ENCODE measurements around the gene GNAI1. TPM values are rescaled to one million over a fixed set of nuclear protein-coding genes. Genes with fewer than 3 reads are reported as not detected.

Gene GNAI1
- total and polyA plus RNA-seq, 2 of the 13 experiments (the other 11 are each of a cell fraction or from before 2014, with no cell fraction given) = 3.5 to 5.7 TPM

- Histone ChIP-seq H3K9me3 (ENCODE audit: low read length) (no peaks in the 10 kb centered on the region), H3K4me2 (ENCODE audit: low read depth, low read length) (no peak overlapping the region), H4K20me1 (ENCODE audit: insufficient read depth, low read length) (no peaks in the 10 kb centered on the region), H3K27ac (ENCODE audit: extremely low read length, insufficient read depth, low read length) (no peak overlapping the region), H3K27me3 (ENCODE audit: control insufficient read depth in 1 of 2, insufficient read depth in 2 of 2, low read length in 2 of 2) (no peaks in the 10 kb centered on the region), H3K4me3 (replicated peaks in 1 of 3; ENCODE audit: insufficient read depth in 1 of 3, low read depth in 2 of 3, low read length in 3 of 3) (no peak overlapping the region), H3K4me1 (ENCODE audit: insufficient read depth, low read length) (peaks cover 25% of the 10 kb centered on the region), H2AFZ (ENCODE audit: low read length) (no peak overlapping the region), H3K79me2 (ENCODE audit: insufficient read depth, low read length) (no peaks in the 10 kb centered on the region), H3K9ac (ENCODE audit: insufficient read depth, low read depth, low read length) (no peak overlapping the region), H3K36me3 (replicated peaks in 1 of 2; ENCODE audit: control insufficient read depth in 1 of 2, insufficient read depth in 2 of 2, low read length in 2 of 2) (peaks cover 0 to 6% of the 10 kb centered on the region in 2 experiments; a peak in 1 of 5 replicates)
- DNase-seq (ENCODE audit: low spot score) (no peak), FAIRE-seq (no peak), ATAC-seq (no peak)
- intact Hi-C loops (cut with micrococcal nuclease; ENCODE audit: unreplicated experiment) (loop anchor here (1.0 kb wide), 1 partner anchor 42 kb away; no protein-coding TSS in a partner anchor), in situ Hi-C loops (cut with HindIII; ENCODE audit: extremely low pct_ligation_motif_present, low pct_unique_long_range_greater_than_20kb) (no loop called here)
- POLR2A ChIA-PET = no interaction called here
- 97% methylated on average over 1 of the region's 1 CpG for WGBS (ENCODE audit: low lambda C conversion rate)
- CTCF ChIA-PET (ENCODE audit: low intra/inter-chr PET ratio, low total read pairs) = no interaction called here
- no TSS peak for BruUV-seq (replicated peaks)
- TF ChIP-seq HNF1A (IDR thresholded peaks at IDR 0.05; ENCODE audit: low read depth) (no peak), HNF1A (CRISPR knock-in tag; IDR thresholded peaks at IDR 0.05; ENCODE audit: borderline replicate concordance) (no peak), ZSCAN29 (CRISPR knock-in tag; conservative IDR thresholded peaks at IDR 0.05) (no peak), REPIN1 (CRISPR knock-in tag; IDR thresholded peaks at IDR 0.05; ENCODE audit: borderline replicate concordance, low read depth) (no peak), THAP11 (CRISPR knock-in tag; IDR thresholded peaks at IDR 0.05) (no peak), SMARCC2 (IDR thresholded peaks at IDR 0.05) (no peak), MAFF (IDR thresholded peaks at IDR 0.05; ENCODE audit: low read depth, low read length) (no peak), ZNF232 (CRISPR knock-in tag; IDR thresholded peaks at IDR 0.05; ENCODE audit: borderline replicate concordance) (no peak), MBD4 (IDR thresholded peaks at IDR 0.05; ENCODE audit: borderline replicate concordance, low read length) (no peak), TFAP4 (IDR thresholded peaks at IDR 0.05; ENCODE audit: borderline replicate concordance, low read depth) (no peak), AKAP8 (CRISPR knock-in tag; IDR thresholded peaks at IDR 0.05) (no peak), ZNF850 (CRISPR knock-in tag; conservative IDR thresholded peaks at IDR 0.05) (no peak), DMTF1 (CRISPR knock-in tag; IDR thresholded peaks at IDR 0.05) (no peak), ZBTB4 (CRISPR knock-in tag; IDR thresholded peaks at IDR 0.05; ENCODE audit: borderline replicate concordance) (no peak)
These were observed 70.3 kb downstream of the GNAI1 start for GRCh38 chr7:80204919-80205318.
